ENCODE measurements around the gene KLRC4.
"Not testable (repeated sequence)": the region's sequence is repeated elsewhere in the genome, so short reads cannot be mapped to it uniquely, and the experiment has no call there.

Gene KLRC4

DNA sequence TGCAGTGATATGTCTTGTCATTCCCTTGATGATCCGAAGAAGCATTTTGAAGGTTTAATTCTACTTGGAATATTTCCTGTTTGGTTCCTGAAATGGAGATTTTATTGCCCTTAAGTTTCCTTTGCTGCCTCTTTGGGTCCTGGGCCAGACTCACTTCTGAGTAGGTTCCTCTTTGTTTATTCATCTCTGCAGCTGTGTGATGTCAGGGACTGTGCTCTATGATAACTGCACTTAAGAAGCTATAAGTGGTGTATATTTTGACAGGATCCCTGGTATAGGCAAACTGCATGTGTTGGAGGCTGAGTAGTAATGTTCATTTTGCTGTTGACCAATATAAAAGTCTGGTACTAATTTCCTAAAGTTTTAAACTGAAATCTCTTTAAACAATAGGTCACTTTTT lies at the start of gene KLRC4:
Gene KLRC4 (minus strand): TSS at position 366 of the 400 bp plus-strand sequence. CDS start 182 bp downstream, at position 184.
- DNase-seq = no peak

- no peak for DNase-seq
Observed at GRCh38 chr12:10457760-10458159, 48.2 kb upstream of the KLRC4 start.

DNA sequence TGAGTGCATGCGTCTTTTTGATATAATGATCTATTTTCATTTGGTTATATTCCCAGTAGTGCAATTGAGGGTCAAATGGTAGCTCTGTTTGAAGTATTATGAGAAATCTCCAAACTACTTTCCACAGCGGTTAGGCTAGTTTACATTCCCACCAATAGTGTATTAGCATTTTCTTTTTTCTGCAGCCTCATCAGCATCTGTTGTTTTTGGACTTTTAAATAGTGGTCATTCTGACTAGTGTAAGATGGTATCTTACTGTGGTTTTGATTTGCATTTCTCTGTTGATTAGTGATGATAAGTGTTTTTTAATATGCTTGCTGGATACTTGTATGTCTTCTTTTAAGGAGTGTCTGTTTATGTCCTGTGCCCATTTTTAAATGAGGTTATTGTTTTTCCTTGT lies 47.3 kb upstream of the KLRC4 start:
- DNase-seq = no peak

- no peak for DNase-seq
Observed at GRCh38 chr12:10455766-10456165, 46.2 kb upstream of the KLRC4 start.

GRCh38 chr12:10454531-10454930 lies 45.0 kb upstream of the KLRC4 start:
- no peak for DNase-seq

- DNase-seq = no peak
Observed at GRCh38 chr12:10453156-10453555, 43.6 kb upstream of the KLRC4 start, which contains the start of gene KLRC1. Gene KLRC1 (minus strand): TSS chr12:10453377. CDS start chr12:10451156, 2,221 bp downstream.

DNA sequence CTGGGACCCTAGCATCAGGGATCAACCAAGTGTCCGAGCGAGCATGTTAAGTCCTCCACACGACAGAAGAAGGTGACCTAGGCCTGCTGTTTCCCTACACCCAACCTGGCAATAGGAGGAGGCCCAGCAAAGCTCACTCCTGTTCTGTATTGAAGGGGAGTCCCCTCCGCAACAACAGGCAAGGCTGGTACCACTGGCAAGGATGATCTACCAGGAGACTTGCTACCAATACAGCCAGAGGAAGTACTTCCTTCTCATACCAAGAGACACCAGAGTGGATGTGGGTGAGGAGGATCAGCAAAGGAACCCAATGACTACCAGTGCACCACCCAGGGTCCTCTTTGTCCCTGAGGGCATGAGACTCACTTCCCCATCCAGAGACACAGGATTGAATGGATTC lies 38.7 kb upstream of the KLRC4 start:
- DNase-seq = no peak

DNA sequence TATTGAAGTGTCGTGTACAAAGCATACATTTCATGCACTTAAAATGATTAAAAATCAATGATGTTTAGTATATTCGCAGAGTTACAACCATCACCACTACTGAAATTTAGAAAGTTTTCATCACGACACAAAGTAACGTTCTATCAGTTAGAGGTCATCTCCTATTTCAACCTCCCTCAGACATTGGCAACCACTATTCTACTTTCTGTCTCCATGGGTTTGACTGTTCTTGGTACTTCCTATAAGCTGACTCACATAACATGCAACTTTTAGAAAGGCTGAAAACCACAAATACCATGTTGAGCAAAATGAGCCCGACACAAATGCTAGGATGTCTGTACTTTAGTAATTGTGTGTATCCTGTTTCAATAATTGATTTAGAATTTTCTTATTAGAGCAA lies 36.5 kb upstream of the KLRC4 start:
- not testable (repeated sequence) for DNase-seq

DNA sequence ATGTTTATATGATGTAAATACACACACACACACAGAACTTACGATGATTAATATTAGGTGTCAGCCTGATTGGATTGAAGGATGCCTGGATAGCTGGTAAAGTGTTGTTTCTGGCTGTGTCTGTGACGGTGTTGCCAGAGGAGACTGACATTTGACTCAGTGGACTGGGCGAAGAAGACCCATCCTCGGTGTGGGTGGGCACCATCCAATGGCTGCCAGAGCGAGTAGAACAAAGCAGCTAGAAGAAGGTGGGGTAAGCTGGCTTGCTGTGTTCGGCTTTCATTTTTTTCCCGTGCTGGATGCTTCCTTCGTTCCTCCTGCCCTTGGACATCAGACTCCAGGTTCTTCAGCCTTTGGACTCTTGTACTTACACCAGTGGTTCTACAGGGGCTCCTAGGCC lies 31.6 kb upstream of the KLRC4 start:
- not testable (repeated sequence) for DNase-seq

DNA sequence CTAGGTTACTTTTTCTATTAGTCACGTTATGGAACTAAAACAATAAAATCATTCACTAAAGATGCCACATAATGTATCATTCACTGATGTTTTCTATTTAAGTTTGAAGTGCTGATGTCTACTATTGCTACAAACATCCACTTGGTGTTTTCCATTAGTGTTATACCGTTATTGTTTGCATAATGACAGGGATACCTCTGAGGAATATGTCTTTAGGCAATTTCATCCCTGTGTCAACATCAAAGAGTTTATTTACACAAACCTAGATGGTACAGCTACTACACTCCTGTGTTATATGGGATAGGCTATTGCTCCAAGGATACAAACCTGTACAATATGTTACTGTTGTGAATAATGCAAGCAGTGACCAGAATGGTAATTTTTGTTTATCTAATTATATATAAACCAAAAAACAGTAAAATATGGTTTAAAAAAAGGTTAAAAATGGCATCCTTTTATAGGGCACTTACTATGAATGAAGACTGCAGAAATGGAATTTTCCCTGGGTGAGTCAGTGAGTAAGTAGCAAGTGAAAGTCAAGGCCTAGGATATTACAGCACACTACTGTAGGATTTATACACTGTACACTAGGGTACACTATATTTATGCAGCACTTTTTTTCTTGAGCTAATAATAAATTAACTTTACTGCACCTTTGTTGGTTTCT lies 30.2 kb upstream of the KLRC4 start:
- not testable (repeated sequence) for DNase-seq

GRCh38 chr12:10437601-10438000 lies 28.0 kb upstream of the KLRC4 start:
- not testable (repeated sequence) for DNase-seq

DNA sequence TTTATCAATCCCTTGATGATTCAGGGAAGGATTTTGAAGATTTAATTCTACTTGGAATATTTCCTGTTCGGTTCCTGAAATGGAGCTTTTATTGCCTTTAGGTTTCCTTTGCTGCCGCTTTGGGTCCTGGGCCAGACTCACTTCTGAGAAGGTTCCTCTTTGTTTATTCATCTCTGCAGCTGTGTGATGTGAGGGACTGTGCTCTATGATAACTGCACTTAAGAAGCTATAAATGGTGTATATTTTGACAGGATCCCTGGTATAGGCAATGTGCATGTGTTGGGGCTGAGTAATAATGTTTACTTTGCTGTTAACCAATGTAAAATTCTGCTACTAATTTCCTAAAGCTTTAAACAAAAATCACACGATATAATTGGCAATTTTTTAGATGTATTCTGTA lies 26.3 kb upstream of the KLRC4 start, which contains the start of gene KLRC2:
Gene KLRC2 (minus strand): TSS at position 195 of the 400 bp plus-strand sequence. CDS start 24 bp downstream, at position 171.
- DNase-seq = not testable (repeated sequence)

- DNase-seq = not testable (repeated sequence)
Observed at GRCh38 chr12:10430623-10431022, 21.1 kb upstream of the KLRC4 start.

DNA sequence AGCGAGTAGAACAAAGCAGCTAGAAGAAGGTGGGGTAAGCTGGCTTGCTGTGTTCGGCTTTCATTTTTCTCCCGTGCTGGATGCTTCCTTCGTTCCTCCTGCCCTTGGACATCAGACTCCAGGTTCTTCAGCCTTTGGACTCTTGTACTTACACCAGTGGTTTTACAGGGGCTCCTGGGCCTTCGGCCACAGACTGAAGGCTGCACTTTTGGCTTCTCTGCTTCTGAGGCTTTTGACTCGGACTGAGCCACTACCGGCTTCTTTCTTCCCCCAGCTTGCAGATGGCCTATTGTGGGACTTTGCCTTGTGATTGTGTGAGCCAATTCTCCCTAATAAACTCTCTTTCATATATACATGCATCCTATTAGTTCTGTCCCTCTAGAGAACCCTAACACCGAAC lies 16.4 kb upstream of the KLRC4 start:
- DNase-seq = not testable (repeated sequence)

GRCh38 chr12:10424260-10424899 lies 14.8 kb upstream of the KLRC4 start:
- DNase-seq = not testable (repeated sequence)

GRCh38 chr12:10422159-10422558 lies 12.6 kb upstream of the KLRC4 start:
- not testable (repeated sequence) for DNase-seq

DNA sequence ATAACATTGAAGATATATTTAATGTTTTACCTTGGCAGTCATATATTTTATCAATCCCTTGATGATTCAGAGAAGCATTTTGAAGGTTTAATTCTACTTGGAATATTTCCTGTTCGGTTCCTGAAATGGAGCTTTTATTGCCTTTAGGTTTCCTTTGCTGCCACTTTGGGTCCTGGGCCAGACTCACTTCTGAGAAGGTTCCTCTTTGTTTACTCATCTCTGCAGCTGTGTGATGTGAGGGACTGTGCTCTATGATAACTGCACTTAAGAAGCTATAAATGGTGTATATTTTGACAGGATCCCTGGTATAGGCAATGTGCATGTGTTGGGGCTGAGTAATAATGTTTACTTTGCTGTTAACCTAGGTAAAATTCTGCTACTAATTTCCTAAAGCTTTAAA lies 10.8 kb upstream of the KLRC4 start, which contains the start of gene KLRC3:
Gene KLRC3 (minus strand): TSS at position 262 of the 400 bp plus-strand sequence. CDS start 45 bp downstream, at position 217.
- DNase-seq = not testable (repeated sequence)

- DNase-seq = no peak
Observed at GRCh38 chr12:10408842-10409241, 715 bp downstream of the KLRC4 start.

DNA sequence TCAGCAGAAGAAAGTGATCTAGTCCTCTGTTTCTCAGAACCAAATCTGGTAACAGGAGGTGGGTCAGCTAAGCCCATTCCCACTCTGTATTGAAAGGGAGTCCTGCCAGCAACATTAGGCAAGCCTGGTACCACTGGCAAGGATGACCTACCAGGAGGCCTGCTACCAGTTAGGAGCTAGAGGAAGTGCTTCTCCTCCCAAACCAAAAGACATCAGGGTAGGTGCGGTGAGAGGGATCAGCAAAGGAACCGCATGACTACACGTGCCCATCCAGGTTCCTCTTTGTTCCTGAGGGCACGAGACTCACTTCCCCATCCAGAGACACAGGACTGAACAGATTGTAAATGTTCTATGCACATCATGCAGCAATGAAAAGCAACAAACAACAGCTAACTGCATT lies 2.8 kb downstream of the KLRC4 start:
- no peak for DNase-seq

- DNase-seq = no peak
Observed at GRCh38 chr12:10405294-10405693, 4.3 kb downstream of the KLRC4 start.

- no peak for DNase-seq
Observed at GRCh38 chr12:10404798-10405197, 4.8 kb downstream of the KLRC4 start.

GRCh38 chr12:10400829-10401228 lies 8.7 kb downstream of the KLRC4 start:
- no peak for DNase-seq

DNA sequence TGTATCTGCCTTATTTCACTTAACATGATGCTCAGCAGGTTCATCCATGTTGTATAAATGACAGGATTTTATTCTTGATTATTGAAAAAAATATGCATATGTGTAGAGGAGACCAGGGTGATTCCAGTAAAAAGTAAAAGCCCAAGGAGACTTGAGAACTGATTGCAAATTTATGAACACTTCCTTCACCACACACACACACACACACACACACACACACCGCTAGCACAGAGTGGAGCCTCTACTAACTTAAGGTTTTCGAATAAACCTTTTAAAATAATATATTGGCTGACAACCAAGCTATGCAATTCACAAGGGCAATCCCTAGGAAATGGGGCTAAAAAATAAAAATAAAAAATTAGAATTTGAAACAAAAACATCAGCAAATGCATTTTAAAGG lies 11.4 kb downstream of the KLRC4 start:
- DNase-seq = no peak

DNA sequence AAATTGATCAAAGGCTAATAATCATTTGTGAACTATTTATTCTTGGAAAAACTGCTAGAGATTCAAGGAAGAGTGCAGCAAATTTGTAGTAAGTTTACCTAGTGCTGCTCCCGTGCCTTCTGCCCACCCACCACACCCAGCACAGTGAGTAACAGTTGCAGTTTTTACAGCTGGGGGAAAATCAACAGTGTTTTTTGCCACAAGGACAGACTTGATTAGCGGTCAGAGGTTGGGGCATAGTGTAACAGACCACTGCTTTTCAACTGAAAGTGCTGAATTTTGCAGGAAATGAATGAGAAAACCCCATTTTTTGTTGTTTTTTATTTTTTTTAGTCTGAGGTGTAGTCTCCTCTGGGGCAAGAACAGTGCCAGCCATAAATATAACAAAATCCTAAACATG lies 12.3 kb downstream of the KLRC4 start:
- no peak for DNase-seq
